Caki2 (cell line): ENCODE data around the gene PTK6. TPM values are rescaled to one million over a fixed set of nuclear protein-coding genes. Genes with fewer than 3 reads are reported as not detected.
"Not testable (repeated sequence)": the region's sequence is repeated elsewhere in the genome, so short reads cannot be mapped to it uniquely, and the experiment has no call there.

Experiments used
- DNase-seq: peaks from one replicate; pipeline ENCODE4 v3.0.0-alpha.2; 2015; ENCODE audit warnings: low read depth
- in situ Hi-C: cut with HindIII; loops from 2 replicates; pipeline ENCODE4 v1.10.0; 2016; ENCODE audit warnings: low sequenced_read_pairs, low pct_unique_long_range_greater_than_20kb, mixed read lengths
- total RNA-seq: library from RNA; depleted of rRNA; stranded (reverse); fragments of >200 nt; shearing (Covaris generic); gene quantifications from 2 replicates; pipeline ENCODE4 v1.2.3, GENCODE V29; 2014; ENCODE audit warnings: low replicate concordance

PTK6 gene
- total RNA-seq, 1 experiment from 2014 or later: 4.4 TPM

DNA sequence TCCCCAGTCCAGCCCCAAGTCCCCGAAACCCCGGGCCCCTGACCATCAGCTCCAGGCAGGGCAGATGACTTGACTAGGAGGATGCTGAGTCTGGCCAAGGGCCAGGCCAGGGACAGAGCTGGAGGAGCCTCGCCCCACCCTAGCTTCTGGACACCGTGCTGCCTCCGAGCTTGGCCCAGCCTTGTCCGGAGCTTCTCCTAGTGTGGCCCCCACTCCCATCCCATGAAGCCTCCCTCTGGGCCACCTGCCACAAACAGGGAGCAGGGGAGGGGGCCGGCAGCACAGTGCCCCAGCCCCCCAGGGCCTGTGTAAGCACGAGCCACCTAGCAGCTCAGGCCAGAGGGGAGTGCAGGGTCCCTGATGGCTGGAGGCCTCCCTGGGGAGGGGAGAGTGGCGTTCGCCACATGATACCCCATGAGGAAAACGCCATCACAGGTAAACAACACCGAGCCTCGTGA lies 43.6 kb downstream of the PTK6 start:
- in situ Hi-C loops: no loop called here
- DNase-seq: no peak

DNA sequence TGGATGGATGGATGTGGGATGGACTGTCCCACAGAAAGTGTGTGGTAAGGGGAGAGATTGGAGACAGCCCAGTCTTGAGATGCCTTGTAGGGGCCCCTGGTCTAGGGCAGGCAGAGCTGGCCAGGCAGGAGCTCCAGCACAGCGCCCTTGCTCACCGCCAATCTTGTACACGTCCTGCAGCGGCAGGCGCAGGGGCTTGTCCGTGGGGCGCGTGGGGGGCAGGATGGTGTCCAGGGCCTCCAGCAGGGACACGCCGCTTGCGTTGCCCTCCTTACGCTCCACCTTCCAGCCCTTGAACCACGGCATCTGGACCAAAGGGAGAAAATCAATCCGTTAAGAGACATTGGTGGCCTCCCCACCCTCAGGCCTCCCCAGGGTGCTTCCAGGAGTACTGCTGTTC lies 44.2 kb downstream of the PTK6 start:
- no peak for DNase-seq
- in situ Hi-C loops: no loop called here

DNA sequence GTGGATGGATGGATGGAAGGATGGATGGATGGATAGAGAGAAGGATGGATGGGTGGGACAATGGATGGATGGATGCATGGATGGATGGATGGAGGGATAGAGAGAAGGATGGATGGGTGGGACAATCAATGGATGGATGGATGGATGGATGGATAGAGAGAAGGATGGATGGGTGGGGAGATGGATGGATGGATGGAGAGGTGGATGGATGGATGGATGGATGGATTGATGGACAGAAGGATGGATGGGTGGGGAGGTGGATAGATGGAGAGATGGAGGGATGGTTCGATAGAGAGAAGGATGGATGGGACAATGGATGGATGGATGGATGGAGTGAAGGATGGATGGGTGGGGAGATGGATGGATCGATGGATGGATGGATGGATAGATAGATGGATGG lies 44.7 kb downstream of the PTK6 start:
- DNase-seq: no peak
- in situ Hi-C loops: no loop called here

DNA sequence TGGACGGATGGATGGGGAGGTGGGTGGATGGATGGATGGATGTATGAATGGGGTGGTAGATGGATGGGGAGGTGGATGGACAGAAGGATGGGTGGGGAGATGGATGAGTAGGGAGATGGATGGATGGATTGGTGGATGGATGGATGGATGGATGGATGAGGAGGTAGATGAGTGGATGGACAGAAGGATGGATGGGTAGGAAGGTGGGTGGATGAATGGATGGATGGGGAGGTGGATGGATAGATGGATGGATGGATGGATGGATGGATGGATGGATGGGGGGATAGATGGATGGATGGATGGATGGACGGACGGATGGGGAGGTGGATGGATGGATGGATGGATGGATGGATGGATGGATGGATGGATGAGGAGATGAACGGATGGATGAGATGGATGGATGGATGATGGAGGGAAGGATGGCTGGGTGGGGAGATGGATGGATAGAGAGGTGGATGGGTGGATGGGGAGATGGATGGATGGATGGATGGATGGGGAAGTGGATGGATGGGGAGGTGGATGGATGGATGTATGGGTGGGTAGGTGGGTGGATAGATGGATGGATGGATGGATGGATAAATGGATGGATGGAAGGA lies 45.4 kb downstream of the PTK6 start:
- in situ Hi-C loops: no loop called here
- DNase-seq: no peak

DNA sequence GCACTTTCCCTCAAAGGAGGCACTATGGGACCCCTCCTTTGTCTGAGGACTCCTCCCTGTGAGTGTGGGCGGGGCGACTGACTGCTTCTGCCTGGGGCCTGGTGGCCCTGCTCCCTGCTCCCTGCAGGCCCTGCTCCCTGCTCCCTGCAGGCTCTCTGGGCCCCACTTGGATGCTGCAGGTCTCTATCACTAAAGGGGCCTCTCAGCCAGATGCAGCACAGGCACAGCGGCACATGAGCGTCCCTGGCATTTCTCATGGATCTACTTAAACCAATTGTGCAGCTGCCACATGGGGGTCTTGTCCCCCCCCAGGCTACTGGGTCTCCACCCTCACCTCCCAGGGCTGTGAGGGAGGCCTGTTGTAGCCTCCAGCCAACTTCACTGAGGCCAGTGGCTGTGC lies 46.1 kb downstream of the PTK6 start:
- in situ Hi-C loops: no loop called here
- no peak for DNase-seq

DNA sequence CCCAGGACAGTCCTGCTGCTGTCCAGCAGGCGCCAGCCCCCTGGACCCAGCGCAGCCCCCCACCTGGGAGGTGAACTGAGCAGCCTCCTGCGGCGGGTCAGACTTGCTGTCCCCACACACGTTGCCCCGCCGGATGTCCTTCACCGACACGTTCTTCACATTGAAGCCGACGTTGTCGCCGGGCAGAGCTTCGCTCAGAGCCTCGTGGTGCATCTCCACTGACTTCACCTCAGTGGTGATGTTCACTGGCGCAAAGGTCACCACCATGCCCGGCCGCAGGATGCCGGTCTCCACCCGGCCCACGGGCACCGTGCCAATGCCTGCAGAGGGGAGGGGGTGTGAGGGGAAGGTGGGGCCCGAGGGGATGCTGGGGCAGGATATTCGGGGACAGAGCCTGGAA lies 46.8 kb downstream of the PTK6 start:
- no peak for DNase-seq
- in situ Hi-C loops: no loop called here

DNA sequence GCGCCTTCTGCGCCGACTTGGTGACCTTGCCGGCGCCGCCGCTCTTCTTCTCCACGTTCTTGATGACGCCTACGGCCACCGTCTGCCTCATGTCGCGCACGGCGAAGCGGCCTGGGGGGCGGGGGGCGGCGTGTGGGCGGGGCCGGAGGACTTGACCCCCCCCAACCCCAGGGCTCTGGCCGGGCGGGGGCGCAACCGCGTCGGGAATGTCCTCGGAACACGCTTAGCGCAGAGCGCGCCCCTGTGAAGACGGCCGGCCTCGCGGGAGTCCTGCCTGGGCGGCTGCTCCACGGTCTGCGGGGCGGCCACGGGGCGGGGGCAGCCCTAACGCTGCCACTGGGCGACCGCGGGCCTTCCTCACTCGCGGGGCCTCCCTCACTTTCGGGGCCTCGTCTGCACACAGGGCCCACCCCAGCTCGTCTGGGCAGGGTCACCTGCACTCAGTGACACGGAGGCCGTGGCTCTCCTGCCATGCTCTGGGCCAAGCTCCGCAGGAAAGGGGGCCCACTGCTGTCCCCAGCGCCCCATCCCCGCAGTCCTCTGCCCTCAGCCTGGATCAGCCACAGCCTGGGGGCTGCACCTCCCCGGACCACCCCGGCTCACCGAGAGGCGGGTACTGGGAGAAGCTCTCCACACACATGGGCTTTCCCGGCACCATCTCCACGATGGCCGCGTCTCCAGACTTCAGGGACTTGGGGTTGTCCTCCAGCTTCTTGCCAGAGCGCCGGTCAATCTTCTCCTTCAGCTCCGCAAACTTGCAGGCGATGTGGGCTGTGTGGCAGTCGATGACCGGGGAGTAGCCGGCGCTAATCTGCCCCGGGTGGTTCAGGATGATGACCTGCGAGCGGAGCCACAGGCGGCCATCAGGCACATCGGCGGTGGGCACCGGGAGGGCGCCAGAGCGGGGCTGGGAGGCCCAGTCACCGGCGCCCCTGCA lies 48.6 kb downstream of the PTK6 start:
- no peak for DNase-seq

DNA sequence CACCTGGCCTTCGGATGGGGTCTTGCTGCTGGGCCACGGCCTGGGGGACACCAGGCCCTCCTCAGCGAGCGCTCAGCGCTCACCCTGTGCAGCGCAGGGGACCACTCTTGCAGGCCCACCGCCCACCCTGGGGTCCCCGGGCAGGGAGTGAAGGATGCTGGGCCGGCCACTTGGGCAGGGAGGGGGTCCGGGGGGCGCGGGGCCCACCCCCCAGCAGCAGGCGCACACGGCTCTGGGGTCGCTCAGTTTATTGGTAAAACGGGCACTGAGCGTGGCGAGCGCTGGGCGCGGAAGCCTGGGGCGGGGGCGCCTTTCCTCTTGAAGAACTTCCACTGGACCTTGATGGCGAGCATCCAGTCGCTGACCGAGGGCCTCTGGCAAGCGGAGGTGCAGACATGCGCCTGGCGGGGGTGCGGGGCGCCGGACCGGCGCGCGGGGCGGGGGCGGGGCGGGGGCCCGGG lies 49.4 kb downstream of the PTK6 start:
- no peak for DNase-seq
- in situ Hi-C loops: no loop called here

More for the DNA sequence above, 48.6 kb downstream of the PTK6 start:
- in situ Hi-C loops: no loop called here

DNA sequence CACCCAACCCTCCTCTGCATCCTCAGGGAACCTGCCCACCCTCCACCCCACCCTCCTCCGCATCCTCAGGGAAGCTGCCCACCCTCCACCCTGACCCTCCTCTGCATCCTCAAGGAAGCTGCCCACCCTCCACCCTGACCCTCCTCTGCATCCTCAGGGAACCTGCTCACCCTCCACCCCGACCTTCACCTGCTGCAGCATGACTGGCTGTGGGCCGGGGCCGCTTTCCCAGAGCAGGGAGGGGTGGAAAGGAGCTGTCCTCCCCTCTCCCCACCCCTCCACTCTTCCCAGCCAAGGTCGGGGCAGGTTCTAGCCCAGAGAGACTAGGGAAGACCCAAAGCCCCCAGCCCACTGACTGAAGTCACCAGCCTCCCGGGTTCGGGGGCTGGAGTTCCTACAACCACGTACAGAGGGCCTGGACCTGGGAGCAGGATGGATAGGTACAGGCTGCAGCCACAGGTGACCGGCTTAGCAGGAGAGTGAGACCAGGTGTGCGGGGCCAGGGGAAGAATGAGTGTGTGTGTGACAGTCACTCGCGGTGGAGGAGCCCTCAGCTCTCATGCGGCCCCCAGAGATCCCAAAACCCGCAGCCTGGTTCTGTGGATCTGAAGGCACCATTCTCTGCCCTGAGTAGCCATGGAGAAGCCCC lies 49.9 kb downstream of the PTK6 start:
- no peak for DNase-seq
- in situ Hi-C loops: no loop called here

DNA sequence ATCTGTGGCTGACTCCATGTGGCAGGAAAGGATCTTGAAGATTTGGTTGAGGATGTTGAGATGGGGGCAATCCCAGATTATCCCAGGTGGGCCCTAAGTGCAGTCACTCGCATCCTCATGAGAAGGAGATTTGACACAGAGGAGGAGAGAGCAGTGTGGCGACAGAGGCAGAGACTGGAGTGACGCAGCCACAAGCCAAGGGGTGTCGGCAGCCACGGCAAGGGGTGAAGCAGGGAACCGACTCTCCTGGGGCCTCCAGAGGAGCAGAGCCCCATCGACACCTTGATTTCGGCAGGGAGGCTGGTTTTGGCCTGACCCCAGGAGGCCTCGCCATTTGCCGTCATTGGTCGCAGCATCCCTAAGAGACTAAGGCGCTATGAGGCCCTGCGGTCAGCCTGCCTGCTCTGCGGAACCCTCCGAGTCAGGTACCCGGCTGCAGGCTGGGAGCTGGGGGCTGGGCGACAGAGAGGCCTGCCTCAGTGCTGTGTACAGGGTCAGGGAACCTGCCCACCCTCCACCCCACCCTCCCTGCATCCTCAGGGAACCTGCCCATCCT lies 50.8 kb downstream of the PTK6 start:
- no peak for DNase-seq
- in situ Hi-C loops: no loop called here

DNA sequence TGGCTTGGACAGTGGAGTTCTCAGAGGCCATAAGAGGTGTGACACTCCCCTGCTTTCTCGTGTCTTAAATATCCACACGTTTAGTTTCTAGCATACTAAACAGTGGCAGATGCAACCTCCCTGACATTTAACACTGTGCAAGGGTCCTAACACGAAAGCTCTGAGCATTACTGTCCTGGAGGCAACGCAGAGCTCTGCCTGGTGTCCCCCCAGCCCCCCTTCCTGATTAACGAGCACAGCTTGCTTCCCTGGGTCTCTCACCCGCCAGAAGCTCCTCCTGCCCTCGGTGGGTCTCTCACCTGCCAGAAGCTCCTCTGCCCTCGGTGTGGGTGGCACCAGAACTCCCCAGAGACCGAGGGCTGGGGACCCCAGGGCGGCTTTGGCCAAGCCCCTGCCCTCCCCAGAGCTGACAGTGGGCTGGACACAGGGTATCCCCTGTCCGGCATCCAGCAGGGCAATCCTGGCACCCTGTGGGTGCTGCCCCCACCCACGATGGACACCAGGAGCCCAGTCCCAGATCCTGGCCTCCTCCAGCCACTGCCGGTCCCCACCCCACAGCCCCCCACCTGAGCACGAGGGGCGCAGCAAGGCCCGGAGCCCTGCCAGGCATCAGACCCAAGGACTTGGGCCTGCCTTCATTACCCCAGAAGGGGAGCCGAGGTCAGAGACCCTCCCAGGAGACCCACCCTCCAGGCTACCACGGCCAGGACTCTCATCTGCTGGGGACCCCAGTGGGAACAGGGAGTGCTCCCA lies 52.3 kb downstream of the PTK6 start:
- in situ Hi-C loops: no loop called here
- no peak for DNase-seq

DNA sequence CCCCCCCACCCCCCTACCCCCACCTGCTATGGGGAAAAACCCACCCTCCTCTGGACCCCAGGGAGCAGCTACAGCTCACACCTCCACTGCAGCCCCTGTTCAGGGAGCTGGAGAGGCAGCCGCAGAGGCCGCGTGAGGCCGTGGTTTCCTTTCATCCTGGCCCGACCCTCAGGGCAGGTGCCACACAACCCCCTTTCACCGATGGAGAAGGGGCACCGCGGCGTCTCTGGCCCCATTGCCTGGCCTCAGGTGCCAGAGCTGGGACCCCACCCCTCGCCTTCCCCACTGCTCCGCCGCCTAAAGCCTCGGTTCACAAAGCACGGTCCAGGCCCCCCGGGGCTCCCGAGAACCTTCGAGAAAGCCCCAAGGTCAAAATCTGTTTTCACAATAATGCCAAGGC lies 52.9 kb downstream of the PTK6 start:
- no peak for DNase-seq

DNA sequence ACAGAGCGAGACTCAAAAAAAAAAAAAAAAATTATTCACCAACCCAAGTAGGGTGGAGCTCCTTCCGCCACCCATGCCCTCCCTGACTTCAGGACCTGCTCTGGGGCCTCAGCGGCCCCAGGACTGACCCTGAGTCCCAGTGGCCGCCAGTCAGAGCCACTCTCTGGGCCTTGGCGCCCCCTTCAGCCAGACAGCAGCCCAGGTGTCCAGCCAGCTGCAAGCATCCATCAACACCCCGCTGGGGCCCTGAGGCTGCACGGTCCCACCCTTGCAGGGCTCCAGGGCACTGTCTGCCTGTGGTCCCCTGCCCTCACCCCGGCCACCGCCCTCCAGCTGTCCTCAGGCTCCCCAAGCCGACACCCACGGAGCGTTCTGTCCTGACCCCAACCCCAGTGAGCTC lies 53.3 kb downstream of the PTK6 start:
- DNase-seq: peak; percentile 31
- in situ Hi-C loops: no loop called here

More for the DNA sequence above, 52.9 kb downstream of the PTK6 start:
- in situ Hi-C loops: no loop called here

DNA sequence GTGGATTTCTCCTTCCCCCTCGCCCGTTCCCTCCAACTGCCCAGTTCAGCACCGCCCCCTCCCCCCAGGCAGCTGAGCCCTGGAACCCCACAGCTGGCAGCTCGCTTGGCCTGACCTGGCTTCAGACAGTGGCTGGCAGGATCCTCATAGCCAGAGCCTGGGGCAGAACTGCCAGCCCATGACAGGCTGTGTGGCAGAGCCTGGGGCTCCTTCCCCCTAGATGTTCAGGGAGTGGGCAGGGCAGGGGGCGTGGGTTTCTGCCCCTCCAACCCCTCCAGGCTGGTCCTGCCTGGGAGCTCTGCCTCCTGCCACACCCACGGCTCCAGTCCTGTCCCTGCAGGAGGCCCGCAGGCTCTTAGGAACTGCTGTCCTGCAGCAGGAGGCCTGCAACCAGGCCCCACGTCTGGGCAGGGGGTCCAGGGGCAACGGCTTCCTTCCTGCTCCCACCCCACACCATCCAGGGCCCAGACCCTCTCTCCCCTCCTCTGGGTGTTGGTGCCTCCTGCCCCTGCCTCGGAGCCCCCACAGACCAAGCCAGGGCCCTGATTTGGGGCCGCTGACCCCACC lies 55.1 kb downstream of the PTK6 start:
- DNase-seq: peak; percentile 43
- in situ Hi-C loops: no loop called here

DNA sequence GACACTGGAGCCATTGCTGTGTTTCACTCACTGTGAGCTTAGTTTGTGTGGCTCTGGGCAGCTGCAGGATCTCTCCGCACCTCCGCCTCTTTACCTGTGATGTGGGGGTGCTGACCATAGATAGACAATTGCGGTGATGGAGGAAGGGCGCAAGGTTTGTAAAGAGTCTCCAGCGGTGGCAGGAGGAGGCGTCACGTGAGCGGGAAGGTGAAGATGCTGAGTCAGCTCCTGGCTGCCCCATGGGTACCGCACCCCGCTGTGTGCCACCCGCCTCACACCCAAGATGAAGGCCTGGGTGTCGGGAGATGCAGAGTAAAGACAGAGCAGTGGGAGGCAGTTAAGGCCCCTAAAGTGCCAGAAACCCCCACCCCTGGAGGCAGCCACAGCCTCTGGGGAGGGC lies 55.7 kb downstream of the PTK6 start:
- no peak for DNase-seq
- in situ Hi-C loops: no loop called here

DNA sequence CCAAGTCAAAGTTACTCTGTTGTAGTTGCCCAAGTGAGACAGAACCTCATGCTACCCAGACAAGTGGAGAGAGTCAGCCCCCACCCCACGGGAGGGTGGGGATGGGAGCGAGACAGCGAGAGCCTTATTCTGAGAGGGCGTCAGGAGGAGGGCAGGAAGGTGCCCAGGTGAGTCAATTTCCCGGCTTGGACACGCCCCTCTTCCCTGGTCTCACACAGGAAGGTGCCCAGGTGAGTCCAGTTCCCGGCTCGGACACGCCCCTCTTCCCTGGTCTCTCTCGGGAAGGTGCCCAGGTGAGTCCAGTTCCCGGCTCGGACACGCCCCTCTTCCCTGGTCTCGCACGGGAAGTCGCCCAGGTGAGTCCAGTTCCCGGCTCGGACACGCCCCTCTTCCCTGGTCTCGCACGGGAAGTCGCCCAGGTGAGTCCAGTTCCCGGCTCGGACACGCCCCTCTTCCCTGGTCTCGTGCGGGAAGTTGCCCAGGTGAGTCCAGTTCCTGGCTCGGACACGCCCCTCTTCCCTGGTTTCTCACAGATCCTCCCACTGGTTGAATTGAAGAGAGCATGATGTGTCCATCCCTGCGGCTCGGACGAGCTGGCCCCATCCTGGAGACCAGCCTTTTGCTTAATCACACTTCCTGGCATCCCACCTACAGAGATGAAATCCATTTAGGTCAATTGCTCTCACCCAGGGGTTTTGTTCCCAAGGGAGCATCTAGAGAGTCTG lies 57.3 kb downstream of the PTK6 start:
- not testable (repeated sequence) for DNase-seq

More for the DNA sequence above, 57.3 kb downstream of the PTK6 start:
- in situ Hi-C loops: not testable (repeated sequence)
